GM15510 (cell line): ENCODE data around the gene SPSB1.

ENCODE experiments used
- POLR2A ChIP-seq: IDR thresholded peaks from 3 replicates; pipeline ENCODE4 v1.6.1; 2011; ENCODE audit warnings: borderline replicate concordance; ENCODE audit not compliant: insufficient read length; ENCODE audit errors: extremely low read depth

Gene SPSB1

GRCh38 chr1:9417695-9418094, 125.0 kb downstream of the SPSB1 start:
- no peak for TF ChIP-seq POLR2A

GRCh38 chr1:9418851-9419250, 126.2 kb downstream of the SPSB1 start:
- TF ChIP-seq POLR2A: no peak
